ENCODE results near the gene TAS2R41. TPM values are rescaled to one million over a fixed set of nuclear protein-coding genes. Genes with fewer than 3 reads are reported as not detected.

The TAS2R41 gene
- total RNA-seq, 1 donor from 2014 or later = not detected

- TF ChIP-seq CTCF (conservative IDR thresholded peaks at IDR 0.05; ENCODE audit: low read depth, low read length) = peak; percentile 53
- H3K4me3 ChIP-seq (ENCODE audit: low read depth, low read length) = no peak overlapping the region
- no peak for DNase-seq (ENCODE audit: low read depth)
Measured at GRCh38 chr7:143490717-143491306, 13.1 kb downstream of the TAS2R41 start.

- H3K4me3 ChIP-seq (ENCODE audit: low read depth, low read length) = no peak overlapping the region
- DNase-seq (ENCODE audit: low read depth) = no peak
- no peak for TF ChIP-seq CTCF (conservative IDR thresholded peaks at IDR 0.05; ENCODE audit: low read depth, low read length)
Measured at GRCh38 chr7:143492043-143492471, 14.4 kb downstream of the TAS2R41 start.

GRCh38 chr7:143492799-143493739, 15.4 kb downstream of the TAS2R41 start:
- H3K4me3 ChIP-seq (ENCODE audit: low read depth, low read length) = no peak overlapping the region
- no peak for DNase-seq (ENCODE audit: low read depth)
- no peak for TF ChIP-seq CTCF (conservative IDR thresholded peaks at IDR 0.05; ENCODE audit: low read depth, low read length)

GRCh38 chr7:143493751-143494150, 16.1 kb downstream of the TAS2R41 start:
- no peak for DNase-seq (ENCODE audit: low read depth)
- no peak for TF ChIP-seq CTCF (conservative IDR thresholded peaks at IDR 0.05; ENCODE audit: low read depth, low read length)
- no peak overlapping the region for H3K4me3 ChIP-seq (ENCODE audit: low read depth, low read length)

- no peak for TF ChIP-seq CTCF (conservative IDR thresholded peaks at IDR 0.05; ENCODE audit: low read depth, low read length)
- DNase-seq (ENCODE audit: low read depth) = no peak
- H3K4me3 ChIP-seq (ENCODE audit: low read depth, low read length) = no peak overlapping the region
Measured at GRCh38 chr7:143494622-143495021, 16.9 kb downstream of the TAS2R41 start.

GRCh38 chr7:143495851-143496250, 18.2 kb downstream of the TAS2R41 start:
- DNase-seq (ENCODE audit: low read depth) = no peak
- TF ChIP-seq CTCF (conservative IDR thresholded peaks at IDR 0.05; ENCODE audit: low read depth, low read length) = no peak
- H3K4me3 ChIP-seq (ENCODE audit: low read depth, low read length) = no peak overlapping the region

All from epithelial cell of proximal tubule (primary cell).